Naive thymus-derived CD4-positive, alpha-beta T cell (primary cell): ENCODE results near the gene C1orf210. TPM values are rescaled to one million over a fixed set of nuclear protein-coding genes. Genes with fewer than 3 reads are reported as not detected.

Experiments
- ATAC-seq: fragments of 150-1000 bp; cut with Tn5 transposase; 2 replicates; pipeline ENCODE4 v1.10.0; 2021; ENCODE audit warnings: mild to moderate bottlenecking, moderate library complexity
- CTCF ChIA-PET: fragments of 350-600 bp; sonication (Branson Sonifier 250); formaldehyde crosslinking; loops from one replicate; lab custom pipeline; 2021; ENCODE audit warnings: antibody characterized with exemption; lab: Charles Lee
- POLR2A ChIA-PET: fragments of 350-600 bp; sonication (Branson Sonifier 250); formaldehyde crosslinking; loops from one replicate; lab custom pipeline; 2021; ENCODE audit warnings: antibody characterized with exemption, inconsistent platforms; lab: Charles Lee
- DNase-seq, 9 donors: peaks; one replicate each; pipeline versions ENCODE4 v3.0.0 to v3.0.0-alpha.2; 2020 to 2022; ENCODE audit warnings: mixed read lengths in 1 of 9
- H3K27ac ChIP-seq: one replicate; pipeline ENCODE4 v1.7.0; 2013; ENCODE audit warnings: mild to moderate bottlenecking, low read depth, low read length, moderate library complexity
- H3K27me3 ChIP-seq, 2 donors: one replicate each; pipeline ENCODE4 v1.7.0; 2013; ENCODE audit warnings: low read length in 2 of 2, mild to moderate bottlenecking in 2 of 2, moderate library complexity in 2 of 2; ENCODE audit not compliant: control insufficient read depth in 2 of 2, insufficient read depth in 2 of 2
- H3K36me3 ChIP-seq, 3 experiments: 1 replicate in 2 of 3; 2 replicates in 1 of 3; pipeline ENCODE4 v1.7.0; 2013; ENCODE audit warnings: low read length in 3 of 3, mild to moderate bottlenecking in 3 of 3, moderate library complexity in 1 of 3; ENCODE audit not compliant: insufficient read depth in 3 of 3, control insufficient read depth in 2 of 3
- H3K4me1 ChIP-seq, 2 donors: one replicate each; pipeline ENCODE4 v1.7.0; 2013; ENCODE audit warnings: low read length in 2 of 2, mild to moderate bottlenecking in 2 of 2, moderate library complexity in 1 of 2; ENCODE audit not compliant: control insufficient read depth in 2 of 2, insufficient read depth in 2 of 2
- H3K4me3 ChIP-seq: 2 replicates; pipeline ENCODE4 v1.7.0; 2013; ENCODE audit warnings: mild to moderate bottlenecking, low read length
- H3K9me3 ChIP-seq, 3 experiments: 1 replicate in 2 of 3; 2 replicates in 1 of 3; pipeline ENCODE4 v1.7.0; 2013; ENCODE audit warnings: low read length in 3 of 3; ENCODE audit not compliant: control insufficient read depth in 2 of 3
- H3K27ac Mint-ChIP-seq, 9 donors: one replicate each; pipeline ENCODE4 v1.8.0; 2020 to 2022; ENCODE audit warnings: mixed read lengths in 9 of 9, mild to moderate bottlenecking in 8 of 9, moderate library complexity in 5 of 9, inconsistent platforms in 2 of 9
- H3K27me3 Mint-ChIP-seq, 5 donors: one replicate each; pipeline ENCODE4 v1.8.0; 2021 to 2022; ENCODE audit warnings: mixed read lengths in 5 of 5, mild to moderate bottlenecking in 1 of 5
- H3K36me3 Mint-ChIP-seq, 5 donors: one replicate each; pipeline ENCODE4 v1.8.0; 2020 to 2022; ENCODE audit warnings: mixed read lengths in 5 of 5, mild to moderate bottlenecking in 3 of 5, inconsistent platforms in 1 of 5
- H3K4me1 Mint-ChIP-seq, 7 donors: one replicate each; pipeline ENCODE4 v1.8.0; 2020 to 2022; ENCODE audit warnings: mixed read lengths in 7 of 7, mild to moderate bottlenecking in 3 of 7, inconsistent platforms in 1 of 7
- H3K4me3 Mint-ChIP-seq, 10 donors: one replicate each; pipeline ENCODE4 v1.8.0; 2020 to 2022; ENCODE audit warnings: mild to moderate bottlenecking in 10 of 10, mixed read lengths in 10 of 10, moderate library complexity in 6 of 10, inconsistent platforms in 2 of 10
- H3K9me3 Mint-ChIP-seq, 11 donors: one replicate each; pipeline ENCODE4 v1.8.0; 2020 to 2022; ENCODE audit warnings: mixed read lengths in 11 of 11, mild to moderate bottlenecking in 4 of 11, inconsistent platforms in 1 of 11, moderate library complexity in 1 of 11
- intact Hi-C, 2 donors: fragments of 100-400 bp; cut with micrococcal nuclease; formaldehyde crosslinking; loops; one replicate each; pipeline ENCODE4 v1.15.1; 2023
- polyA plus RNA-seq, 2 donors: library from polyadenylated mRNA; unstranded; fragments of 300-500 nt; fragmentation: Illumina TruSeq; gene quantifications; one replicate each; pipeline ENCODE4 v1.2.3, GENCODE V29; 2021
- total RNA-seq, 6 experiments: library from RNA in 5 of 6; stranded (reverse) in 5 of 6; gene quantifications; 1 replicate in 5 of 6; 2 replicates in 1 of 6; pipeline ENCODE4 v1.2.3 and lab custom pipeline; 2021 to 2026

C1orf210 gene
- total and polyA plus RNA-seq, 7 experiments from 2014 or later = not detected

GRCh38 chr1:43288058-43288784, 2.8 kb upstream of the C1orf210 start:
- H3K4me1 ChIP-seq = no peaks in the 10 kb centered on the region
- no peak overlapping the region for H3K27ac Mint-ChIP-seq
- H3K9me3 Mint-ChIP-seq = no peaks in the 10 kb centered on the region
- intact Hi-C loops = no loop called here
- peaks cover 0 to 4% (median 0%) of the 10 kb centered on the region in 5 donors for H3K36me3 Mint-ChIP-seq
- no peak overlapping the region for H3K27ac ChIP-seq
- CTCF ChIA-PET = no interaction called here
- DNase-seq (no peak), ATAC-seq (no peak)
- H3K4me1 Mint-ChIP-seq = peaks cover 0 to 3% (median 2%) of the 10 kb centered on the region in 7 donors
- POLR2A ChIA-PET = interaction anchor here (0.5 kb wide), 1 partner anchor 10 kb away, joined by 3 read pairs; no protein-coding TSS in a partner anchor
- no peaks in the 10 kb centered on the region for H3K36me3 ChIP-seq
- no peak overlapping the region for H3K4me3 Mint-ChIP-seq
- no peaks in the 10 kb centered on the region for H3K9me3 ChIP-seq
- peaks cover 0 to 14% (median 4%) of the 10 kb centered on the region in 5 donors for H3K27me3 Mint-ChIP-seq
- no peak overlapping the region for H3K4me3 ChIP-seq
- no peaks in the 10 kb centered on the region for H3K27me3 ChIP-seq

- Histone ChIP-seq H3K4me1 (no peaks in the 10 kb centered on the region), H3K36me3 (no peaks in the 10 kb centered on the region), H3K9me3 (no peaks in the 10 kb centered on the region), H3K4me3 (no peak overlapping the region), H3K27ac (no peak overlapping the region), H3K27me3 (no peaks in the 10 kb centered on the region)
- DNase-seq (no peak), ATAC-seq (no peak)
- ChIA-PET CTCF (no interaction called here), POLR2A (no interaction called here)
- Mint-ChIP-seq H3K4me1 (peaks cover 0 to 2% (median 0%) of the 10 kb centered on the region in 7 donors), H3K4me3 (no peak overlapping the region), H3K27me3 (peaks cover 0 to 15% (median 4%) of the 10 kb centered on the region in 5 donors), H3K9me3 (no peaks in the 10 kb centered on the region), H3K36me3 (peaks cover 0 to 4% (median 0%) of the 10 kb centered on the region in 5 donors), H3K27ac (no peak overlapping the region)
- intact Hi-C loops = no loop called here
These were observed 1.2 kb upstream of the C1orf210 start for GRCh38 chr1:43286533-43286932.

GRCh38 chr1:43286115-43286514, 734 bp upstream of the C1orf210 start:
- Histone ChIP-seq H3K27ac (no peak overlapping the region), H3K4me3 (no peak overlapping the region), H3K9me3 (no peaks in the 10 kb centered on the region), H3K36me3 (no peaks in the 10 kb centered on the region), H3K27me3 (no peaks in the 10 kb centered on the region), H3K4me1 (no peaks in the 10 kb centered on the region)
- POLR2A ChIA-PET = no interaction called here
- Mint-ChIP-seq H3K27ac (no peak overlapping the region), H3K36me3 (peaks cover 0 to 4% (median 0%) of the 10 kb centered on the region in 5 donors), H3K9me3 (no peaks in the 10 kb centered on the region), H3K27me3 (peaks cover 0 to 16% (median 4%) of the 10 kb centered on the region in 5 donors), H3K4me1 (peaks cover 0 to 2% (median 0%) of the 10 kb centered on the region in 7 donors), H3K4me3 (no peak overlapping the region)
- DNase-seq (no peak), ATAC-seq (no peak)
- intact Hi-C loops = no loop called here
- CTCF ChIA-PET = no interaction called here

GRCh38 chr1:43284546-43285110, 753 bp downstream of the C1orf210 start:
- Mint-ChIP-seq H3K9me3 (no peaks in the 10 kb centered on the region), H3K4me3 (no peak overlapping the region), H3K27me3 (peaks cover 0 to 16% (median 4%) of the 10 kb centered on the region in 5 donors), H3K27ac (no peak overlapping the region), H3K36me3 (peaks cover 0 to 4% (median 0%) of the 10 kb centered on the region in 5 donors), H3K4me1 (peaks cover 0 to 2% (median 0%) of the 10 kb centered on the region in 7 donors)
- CTCF ChIA-PET = no interaction called here
- no peak for ATAC-seq
- POLR2A ChIA-PET = no interaction called here
- Histone ChIP-seq H3K36me3 (no peaks in the 10 kb centered on the region), H3K9me3 (no peaks in the 10 kb centered on the region), H3K4me3 (no peak overlapping the region), H3K27me3 (no peaks in the 10 kb centered on the region), H3K4me1 (no peaks in the 10 kb centered on the region), H3K27ac (no peak overlapping the region)
- intact Hi-C loops = no loop called here
- DNase-seq = no peak

GRCh38 chr1:43284065-43284464, 1.3 kb downstream of the C1orf210 start:
- peaks cover 0 to 4% (median 0%) of the 10 kb centered on the region in 5 donors for H3K36me3 Mint-ChIP-seq
- POLR2A ChIA-PET = no interaction called here

GRCh38 chr1:43282220-43283195, 2.9 kb downstream of the C1orf210 start:
- POLR2A ChIA-PET = no interaction called here
- H3K27ac ChIP-seq = no peak overlapping the region
- H3K4me3 ChIP-seq = no peak overlapping the region
- no peaks in the 10 kb centered on the region for H3K4me1 ChIP-seq
- DNase-seq = no peak
- H3K27ac Mint-ChIP-seq = peak overlapping the region in 1 of 9 donors; percentile 38
- no peaks in the 10 kb centered on the region for H3K36me3 ChIP-seq
- H3K27me3 Mint-ChIP-seq = peaks cover 0 to 13% (median 6%) of the 10 kb centered on the region in 5 donors
- no peaks in the 10 kb centered on the region for H3K27me3 ChIP-seq
- no peaks in the 10 kb centered on the region for H3K9me3 Mint-ChIP-seq
- no peaks in the 10 kb centered on the region for H3K9me3 ChIP-seq
- peaks cover 0 to 2% (median 0%) of the 10 kb centered on the region in 7 donors for H3K4me1 Mint-ChIP-seq
- no peak for ATAC-seq
- CTCF ChIA-PET = no interaction called here
- no peak overlapping the region for H3K4me3 Mint-ChIP-seq
- no peaks in the 10 kb centered on the region for H3K36me3 Mint-ChIP-seq
- intact Hi-C loops = no loop called here

More at GRCh38 chr1:43284065-43284464, 1.3 kb downstream of the C1orf210 start:
- Histone ChIP-seq H3K36me3 (no peaks in the 10 kb centered on the region), H3K27ac (no peak overlapping the region), H3K4me1 (no peaks in the 10 kb centered on the region), H3K27me3 (no peaks in the 10 kb centered on the region), H3K4me3 (no peak overlapping the region), H3K9me3 (no peaks in the 10 kb centered on the region)
- CTCF ChIA-PET = no interaction called here
- Mint-ChIP-seq H3K27ac (no peak overlapping the region), H3K27me3 (peaks cover 0 to 16% (median 4%) of the 10 kb centered on the region in 5 donors), H3K4me3 (no peak overlapping the region), H3K4me1 (peaks cover 0 to 2% (median 0%) of the 10 kb centered on the region in 7 donors), H3K9me3 (no peaks in the 10 kb centered on the region)
- intact Hi-C loops = no loop called here
- DNase-seq (no peak), ATAC-seq (no peak)
